Naive thymus-derived CD4-positive, alpha-beta T cell (primary cell): ENCODE measurements around the gene CARS2. TPM values are rescaled to one million over a fixed set of nuclear protein-coding genes. Genes with fewer than 3 reads are reported as not detected.
"Not testable (repeated sequence)": the region's sequence is repeated elsewhere in the genome, so short reads cannot be mapped to it uniquely, and the experiment has no call there.

Experiments used
- ATAC-seq: fragments of 150-1000 bp; cut with Tn5 transposase; 2 replicates; pipeline ENCODE4 v1.10.0; 2021; ENCODE audit warnings: mild to moderate bottlenecking, moderate library complexity
- CTCF ChIA-PET: fragments of 350-600 bp; sonication (Branson Sonifier 250); formaldehyde crosslinking; loops from one replicate; lab custom pipeline; 2021; ENCODE audit warnings: antibody characterized with exemption; lab: Charles Lee
- POLR2A ChIA-PET: fragments of 350-600 bp; sonication (Branson Sonifier 250); formaldehyde crosslinking; loops from one replicate; lab custom pipeline; 2021; ENCODE audit warnings: antibody characterized with exemption, inconsistent platforms; lab: Charles Lee
- DNase-seq, 9 donors: peaks; one replicate each; pipeline versions ENCODE4 v3.0.0 to v3.0.0-alpha.2; 2020 to 2022; ENCODE audit warnings: mixed read lengths in 1 of 9
- H3K27ac ChIP-seq: one replicate; pipeline ENCODE4 v1.7.0; 2013; ENCODE audit warnings: mild to moderate bottlenecking, low read depth, low read length, moderate library complexity
- H3K27me3 ChIP-seq, 2 donors: one replicate each; pipeline ENCODE4 v1.7.0; 2013; ENCODE audit warnings: low read length in 2 of 2, mild to moderate bottlenecking in 2 of 2, moderate library complexity in 2 of 2; ENCODE audit not compliant: control insufficient read depth in 2 of 2, insufficient read depth in 2 of 2
- H3K36me3 ChIP-seq, 3 experiments: 1 replicate in 2 of 3; 2 replicates in 1 of 3; pipeline ENCODE4 v1.7.0; 2013; ENCODE audit warnings: low read length in 3 of 3, mild to moderate bottlenecking in 3 of 3, moderate library complexity in 1 of 3; ENCODE audit not compliant: insufficient read depth in 3 of 3, control insufficient read depth in 2 of 3
- H3K4me1 ChIP-seq, 2 donors: one replicate each; pipeline ENCODE4 v1.7.0; 2013; ENCODE audit warnings: low read length in 2 of 2, mild to moderate bottlenecking in 2 of 2, moderate library complexity in 1 of 2; ENCODE audit not compliant: control insufficient read depth in 2 of 2, insufficient read depth in 2 of 2
- H3K4me3 ChIP-seq: 2 replicates; pipeline ENCODE4 v1.7.0; 2013; ENCODE audit warnings: mild to moderate bottlenecking, low read length
- H3K9me3 ChIP-seq, 3 experiments: 1 replicate in 2 of 3; 2 replicates in 1 of 3; pipeline ENCODE4 v1.7.0; 2013; ENCODE audit warnings: low read length in 3 of 3; ENCODE audit not compliant: control insufficient read depth in 2 of 3
- H3K27ac Mint-ChIP-seq, 9 donors: one replicate each; pipeline ENCODE4 v1.8.0; 2020 to 2022; ENCODE audit warnings: mixed read lengths in 9 of 9, mild to moderate bottlenecking in 8 of 9, moderate library complexity in 5 of 9, inconsistent platforms in 2 of 9
- H3K27me3 Mint-ChIP-seq, 5 donors: one replicate each; pipeline ENCODE4 v1.8.0; 2021 to 2022; ENCODE audit warnings: mixed read lengths in 5 of 5, mild to moderate bottlenecking in 1 of 5
- H3K36me3 Mint-ChIP-seq, 5 donors: one replicate each; pipeline ENCODE4 v1.8.0; 2020 to 2022; ENCODE audit warnings: mixed read lengths in 5 of 5, mild to moderate bottlenecking in 3 of 5, inconsistent platforms in 1 of 5
- H3K4me1 Mint-ChIP-seq, 7 donors: one replicate each; pipeline ENCODE4 v1.8.0; 2020 to 2022; ENCODE audit warnings: mixed read lengths in 7 of 7, mild to moderate bottlenecking in 3 of 7, inconsistent platforms in 1 of 7
- H3K4me3 Mint-ChIP-seq, 10 donors: one replicate each; pipeline ENCODE4 v1.8.0; 2020 to 2022; ENCODE audit warnings: mild to moderate bottlenecking in 10 of 10, mixed read lengths in 10 of 10, moderate library complexity in 6 of 10, inconsistent platforms in 2 of 10
- H3K9me3 Mint-ChIP-seq, 11 donors: one replicate each; pipeline ENCODE4 v1.8.0; 2020 to 2022; ENCODE audit warnings: mixed read lengths in 11 of 11, mild to moderate bottlenecking in 4 of 11, inconsistent platforms in 1 of 11, moderate library complexity in 1 of 11
- intact Hi-C, 2 donors: fragments of 100-400 bp; cut with micrococcal nuclease; formaldehyde crosslinking; loops; one replicate each; pipeline ENCODE4 v1.15.1; 2023
- polyA plus RNA-seq, 2 donors: library from polyadenylated mRNA; unstranded; fragments of 300-500 nt; fragmentation: Illumina TruSeq; gene quantifications; one replicate each; pipeline ENCODE4 v1.2.3, GENCODE V29; 2021
- total RNA-seq, 6 experiments: library from RNA in 5 of 6; stranded (reverse) in 5 of 6; gene quantifications; 1 replicate in 5 of 6; 2 replicates in 1 of 6; pipeline ENCODE4 v1.2.3 and lab custom pipeline; 2021 to 2026

Gene CARS2
- total and polyA plus RNA-seq, 7 experiments from 2014 or later, result 28.6 to 106 (median 85.8) TPM

DNA sequence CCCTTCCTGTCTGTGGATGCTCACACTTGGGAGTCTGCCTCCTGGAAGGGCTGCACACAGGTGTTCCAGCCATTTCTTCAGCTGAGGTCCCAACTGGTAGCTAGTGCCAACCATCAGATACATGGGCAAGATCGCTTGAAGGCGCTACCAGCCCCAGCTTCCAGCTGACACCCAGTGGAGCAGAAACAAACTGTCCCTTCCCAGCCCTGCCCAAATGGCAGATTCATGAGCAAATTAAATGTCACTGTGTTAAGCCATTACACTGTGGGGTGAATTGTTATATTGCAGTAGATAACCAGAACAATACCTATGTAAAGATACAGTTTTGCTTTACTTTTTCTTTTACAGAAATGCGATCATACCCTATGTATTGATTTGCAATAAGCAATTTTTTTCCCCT, 25.2 kb upstream of the CARS2 start:
- DNase-seq (no peak), ATAC-seq (no peak)
- no peak overlapping the region for H3K27ac ChIP-seq
- no peaks in the 10 kb centered on the region for H3K27me3 Mint-ChIP-seq
- H3K36me3 ChIP-seq, result no peaks in the 10 kb centered on the region
- H3K9me3 Mint-ChIP-seq, result peaks cover 0 to 1% (median 0%) of the 10 kb centered on the region in 11 donors
- intact Hi-C loops, result no loop called here
- ChIA-PET POLR2A (interaction anchor here (1.5 kb wide), 1 partner anchor 16 kb away, joined by 4 read pairs; no protein-coding TSS in a partner anchor), CTCF (no interaction called here)
- peaks cover 0 to 4% (median 2%) of the 10 kb centered on the region in 5 donors for H3K36me3 Mint-ChIP-seq
- peak overlapping the region in 1 of 9 donors; percentile 13 for H3K27ac Mint-ChIP-seq
- H3K4me3 Mint-ChIP-seq, result no peak overlapping the region
- peaks cover 0 to 9% of the 10 kb centered on the region in 2 donors for H3K4me1 ChIP-seq
- no peak overlapping the region for H3K4me3 ChIP-seq
- peaks cover 14 to 29% (median 18%) of the 10 kb centered on the region in 7 donors for H3K4me1 Mint-ChIP-seq
- no peaks in the 10 kb centered on the region for H3K27me3 ChIP-seq
- no peaks in the 10 kb centered on the region for H3K9me3 ChIP-seq

DNA sequence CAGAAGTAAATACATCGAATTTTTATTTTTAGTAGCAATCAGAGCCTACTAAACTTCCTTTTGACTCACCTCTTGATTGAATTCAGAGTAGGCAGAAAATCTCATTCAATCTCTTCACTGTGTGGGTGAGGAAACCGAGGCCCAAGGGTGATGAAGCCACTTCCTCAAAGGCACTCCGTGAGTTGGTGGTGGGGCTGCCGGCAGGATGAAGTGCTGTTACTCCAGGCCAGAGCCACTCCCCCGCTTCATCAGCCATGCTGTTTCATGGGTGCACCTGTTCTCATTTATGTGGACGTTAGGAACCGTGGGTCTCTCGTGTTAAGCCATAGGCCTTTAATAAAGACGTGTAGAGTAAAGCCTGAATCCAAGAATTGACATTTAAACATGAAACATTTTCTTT, 20.8 kb upstream of the CARS2 start:
- CTCF ChIA-PET, result no interaction called here
- H3K27ac Mint-ChIP-seq, result peak overlapping the region; percentile 5 to 93 (median 81)
- H3K4me3 ChIP-seq, result no peak overlapping the region
- peak overlapping the region; percentile 14 to 72 (median 56) for H3K4me3 Mint-ChIP-seq
- ATAC-seq (peak; percentile 86), DNase-seq (peak in 7 of 9 donors; percentile 11 to 55 (median 19))
- peaks cover 21 to 43% (median 35%) of the 10 kb centered on the region in 7 donors for H3K4me1 Mint-ChIP-seq
- no peaks in the 10 kb centered on the region for H3K9me3 Mint-ChIP-seq
- POLR2A ChIA-PET, result no interaction called here
- no peaks in the 10 kb centered on the region for H3K27me3 Mint-ChIP-seq
- no peaks in the 10 kb centered on the region for H3K9me3 ChIP-seq
- H3K4me1 ChIP-seq, result peaks cover 0 to 17% of the 10 kb centered on the region in 2 donors
- H3K36me3 ChIP-seq, result no peaks in the 10 kb centered on the region
- intact Hi-C loops, result loop anchor here (1.0 kb wide), 1 partner anchor 11 kb away; no protein-coding TSS in a partner anchor
- no peaks in the 10 kb centered on the region for H3K27me3 ChIP-seq
- peaks cover 0 to 2% (median 0%) of the 10 kb centered on the region in 5 donors for H3K36me3 Mint-ChIP-seq
- peak overlapping the region; percentile 44 for H3K27ac ChIP-seq

GRCh38 chr13:110726153-110726552, 20.2 kb upstream of the CARS2 start:
- Mint-ChIP-seq H3K4me3 (peak overlapping the region in 1 of 10 donors; percentile 48), H3K27ac (peak overlapping the region in 6 of 9 donors; percentile 62 to 88 (median 82)), H3K4me1 (peaks cover 21 to 43% (median 35%) of the 10 kb centered on the region in 7 donors)
- CTCF ChIA-PET, H3K36me3 Mint-ChIP-seq, H3K27ac ChIP-seq, H3K27me3 Mint-ChIP-seq, H3K4me3 ChIP-seq, H3K36me3 ChIP-seq, H3K9me3 Mint-ChIP-seq, POLR2A ChIA-PET, H3K9me3 ChIP-seq, DNase-seq, H3K27me3 ChIP-seq: not testable (repeated sequence)
- peaks cover 0 to 17% of the 10 kb centered on the region in 2 donors for H3K4me1 ChIP-seq
- intact Hi-C loops, result loop anchor here (1.0 kb wide), 1 partner anchor 11 kb away; no protein-coding TSS in a partner anchor
- peak; percentile 43 for ATAC-seq

DNA sequence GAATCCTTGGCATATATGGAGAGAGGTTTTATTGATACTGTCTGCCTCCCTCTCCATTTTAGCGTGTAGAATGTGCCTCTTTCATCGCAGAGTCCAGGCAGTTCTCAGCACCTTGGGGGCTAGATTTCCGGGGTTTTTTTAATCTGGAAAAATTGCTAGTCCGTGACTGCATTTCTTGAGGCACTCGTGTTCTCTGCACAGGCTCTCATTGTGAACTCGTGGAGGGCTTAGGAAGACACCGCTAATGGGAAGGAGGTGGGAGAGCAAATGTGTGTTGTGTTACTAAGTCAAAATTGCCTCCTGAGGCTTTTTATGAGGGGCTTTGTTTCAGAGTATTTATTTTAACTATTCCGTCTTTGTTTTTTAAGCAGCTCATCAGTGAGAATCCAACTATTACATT, 17.7 kb upstream of the CARS2 start:
- POLR2A ChIA-PET, result interaction anchor here (0.7 to 1.2 kb wide), 3 partner anchors 9 to 48 kb away, joined by 3 to 4 read pairs (median 3); no protein-coding TSS in a partner anchor
- H3K27ac Mint-ChIP-seq, result peak overlapping the region in 3 of 9 donors; percentile 51 to 79 (median 69)
- Histone ChIP-seq H3K9me3 (no peaks in the 10 kb centered on the region), H3K36me3 (peaks cover 0 to 11% (median 0%) of the 10 kb centered on the region in 3 experiments), H3K4me3 (no peak overlapping the region), H3K4me1 (peaks cover 0 to 17% of the 10 kb centered on the region in 2 donors), H3K27me3 (no peaks in the 10 kb centered on the region), H3K27ac (no peak overlapping the region)
- peaks cover 21 to 62% (median 37%) of the 10 kb centered on the region in 7 donors for H3K4me1 Mint-ChIP-seq
- intact Hi-C loops, result no loop called here
- H3K9me3 Mint-ChIP-seq, result no peaks in the 10 kb centered on the region
- no peak overlapping the region for H3K4me3 Mint-ChIP-seq
- DNase-seq, result no peak
- H3K27me3 Mint-ChIP-seq, result no peaks in the 10 kb centered on the region
- H3K36me3 Mint-ChIP-seq, result peaks cover 0 to 18% (median 5%) of the 10 kb centered on the region in 5 donors
- CTCF ChIA-PET, result interaction anchor here (1.0 kb wide), 1 partner anchor 42 kb away, joined by 3 read pairs; no protein-coding TSS in a partner anchor
- ATAC-seq, result no peak

DNA sequence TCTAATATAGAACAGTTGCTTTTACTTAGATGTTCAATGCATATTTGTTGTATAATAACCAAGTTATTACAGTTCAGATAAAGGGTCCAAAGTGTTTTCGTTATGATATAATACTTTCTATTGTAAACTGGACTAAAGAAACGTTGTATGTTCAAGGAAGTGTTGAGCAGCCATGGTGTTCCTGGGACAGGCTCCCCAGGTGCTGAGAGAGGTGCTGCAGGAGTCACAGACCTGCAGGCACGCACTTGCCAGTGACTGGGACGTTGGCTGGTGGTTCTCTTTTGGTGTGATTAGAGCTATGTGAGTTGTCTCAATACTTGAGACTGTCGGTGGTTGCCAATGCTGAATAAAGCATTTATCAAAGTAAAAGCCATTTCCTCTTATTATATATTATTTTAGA, 17.1 kb upstream of the CARS2 start:
- Histone ChIP-seq H3K27me3 (no peaks in the 10 kb centered on the region), H3K27ac (no peak overlapping the region), H3K4me1 (peaks cover 0 to 17% of the 10 kb centered on the region in 2 donors), H3K36me3 (peaks cover 0 to 11% (median 0%) of the 10 kb centered on the region in 3 experiments), H3K9me3 (no peaks in the 10 kb centered on the region), H3K4me3 (no peak overlapping the region)
- ChIA-PET CTCF (interaction anchor here (1.0 kb wide), 1 partner anchor 42 kb away, joined by 3 read pairs; no protein-coding TSS in a partner anchor), POLR2A (no interaction called here)
- Mint-ChIP-seq H3K4me1 (peaks cover 21 to 63% (median 35%) of the 10 kb centered on the region in 7 donors), H3K27me3 (no peaks in the 10 kb centered on the region), H3K36me3 (peaks cover 0 to 18% (median 5%) of the 10 kb centered on the region in 5 donors), H3K9me3 (no peaks in the 10 kb centered on the region), H3K27ac (peak overlapping the region in 2 of 9 donors; percentile 29 to 79), H3K4me3 (no peak overlapping the region)
- intact Hi-C loops, result no loop called here
- DNase-seq, result no peak
- ATAC-seq, result no peak

- Mint-ChIP-seq H3K36me3 (peaks cover 0 to 18% (median 5%) of the 10 kb centered on the region in 5 donors), H3K9me3 (peaks cover 0 to 3% (median 0%) of the 10 kb centered on the region in 11 donors), H3K27me3 (no peaks in the 10 kb centered on the region), H3K4me3 (peak overlapping the region in 2 of 10 donors; percentile 15 to 51), H3K27ac (peak overlapping the region in 2 of 9 donors; percentile 60 to 74), H3K4me1 (peaks cover 14 to 69% (median 34%) of the 10 kb centered on the region in 7 donors)
- H3K27me3 ChIP-seq, result no peaks in the 10 kb centered on the region
- intact Hi-C loops, result loop anchor here (5.0 to 10.0 kb wide), 5 partner anchors 98 to 1868 kb away; partner anchors contain the start of gene TUBGCP3 (in 1 of the 2)
- peaks cover 0 to 23% (median 0%) of the 10 kb centered on the region in 3 experiments for H3K36me3 ChIP-seq
- no peak overlapping the region for H3K27ac ChIP-seq
- POLR2A ChIA-PET, result no interaction called here
- DNase-seq (no peak), ATAC-seq (no peak)
- H3K4me1 ChIP-seq, result peaks cover 0 to 13% of the 10 kb centered on the region in 2 donors
- no peaks in the 10 kb centered on the region for H3K9me3 ChIP-seq
- CTCF ChIA-PET, result no interaction called here
- no peak overlapping the region for H3K4me3 ChIP-seq
Measured at GRCh38 chr13:110719036-110719710, 13.3 kb upstream of the CARS2 start.
